ENCODE data around the gene DAPK2.

Gene DAPK2

GRCh38 chr15:63974021-63974420, 72.3 kb downstream of the DAPK2 start:
- H3K27ac ChIP-seq, result no peak overlapping the region
- H3K9me3 ChIP-seq (ENCODE audit: severe bottlenecking), result no peaks in the 10 kb centered on the region
- no peak overlapping the region for H3K4me3 ChIP-seq (ENCODE audit: low read depth, low read length)
- H3K27me3 ChIP-seq (ENCODE audit: insufficient read depth, low read depth, severe bottlenecking), result no peaks in the 10 kb centered on the region
- DNase-seq, result no peak
- H3K36me3 ChIP-seq, result no peaks in the 10 kb centered on the region
- no peak for TF ChIP-seq CTCF (IDR thresholded peaks at IDR 0.05; ENCODE audit: low read depth, low read length)

GRCh38 chr15:63973212-63974009, 72.9 kb downstream of the DAPK2 start:
- no peak for TF ChIP-seq CTCF (IDR thresholded peaks at IDR 0.05; ENCODE audit: low read depth, low read length)
- Histone ChIP-seq H3K27ac (no peak overlapping the region), H3K9me3 (ENCODE audit: severe bottlenecking) (no peaks in the 10 kb centered on the region), H3K27me3 (ENCODE audit: insufficient read depth, low read depth, severe bottlenecking) (no peaks in the 10 kb centered on the region), H3K4me3 (ENCODE audit: low read depth, low read length) (no peak overlapping the region), H3K36me3 (no peaks in the 10 kb centered on the region)
- DNase-seq, result no peak

- H3K4me3 ChIP-seq (ENCODE audit: low read depth, low read length), result no peak overlapping the region
- no peak for TF ChIP-seq CTCF (IDR thresholded peaks at IDR 0.05; ENCODE audit: low read depth, low read length)
- H3K9me3 ChIP-seq (ENCODE audit: severe bottlenecking), result no peaks in the 10 kb centered on the region
- H3K36me3 ChIP-seq, result no peaks in the 10 kb centered on the region
- no peak overlapping the region for H3K27ac ChIP-seq
- no peaks in the 10 kb centered on the region for H3K27me3 ChIP-seq (ENCODE audit: insufficient read depth, low read depth, severe bottlenecking)
- no peak for DNase-seq
Observed at GRCh38 chr15:63972801-63973200, 73.5 kb downstream of the DAPK2 start.

- Histone ChIP-seq H3K27ac (no peak overlapping the region), H3K27me3 (ENCODE audit: insufficient read depth, low read depth, severe bottlenecking) (no peaks in the 10 kb centered on the region), H3K9me3 (ENCODE audit: severe bottlenecking) (no peaks in the 10 kb centered on the region), H3K36me3 (no peaks in the 10 kb centered on the region), H3K4me3 (ENCODE audit: low read depth, low read length) (no peak overlapping the region)
- DNase-seq, result no peak
- TF ChIP-seq CTCF (IDR thresholded peaks at IDR 0.05; ENCODE audit: low read depth, low read length), result no peak
Observed at GRCh38 chr15:63971904-63972303, 74.4 kb downstream of the DAPK2 start.

- TF ChIP-seq CTCF (IDR thresholded peaks at IDR 0.05; ENCODE audit: low read depth, low read length), result no peak
- Histone ChIP-seq H3K9me3 (ENCODE audit: severe bottlenecking) (no peaks in the 10 kb centered on the region), H3K36me3 (no peaks in the 10 kb centered on the region), H3K27me3 (ENCODE audit: insufficient read depth, low read depth, severe bottlenecking) (no peaks in the 10 kb centered on the region), H3K4me3 (ENCODE audit: low read depth, low read length) (no peak overlapping the region), H3K27ac (no peak overlapping the region)
- DNase-seq, result no peak
Observed at GRCh38 chr15:63971427-63971805, 74.9 kb downstream of the DAPK2 start.

Data from WERI-Rb-1 (cell line).